H9 (cell line): ENCODE data around the gene KCTD6. TPM values are rescaled to one million over a fixed set of nuclear protein-coding genes. Genes with fewer than 3 reads are reported as not detected.

Experiments
- DNase-seq: peaks from one replicate; pipeline ENCODE4 v3.0.0-alpha.2; 2017
- H2AFZ ChIP-seq: one replicate; pipeline ENCODE4 v1.6.1; 2013; ENCODE audit warnings: mild to moderate bottlenecking, low read length, control low read depth, moderate library complexity
- H2AK5ac ChIP-seq: 2 replicates; pipeline ENCODE4 v1.6.1; 2013; ENCODE audit warnings: low read length, control low read depth, mixed read lengths; ENCODE audit not compliant: insufficient read length
- H2BK120ac ChIP-seq: one replicate; pipeline ENCODE4 v1.6.1; 2013; ENCODE audit warnings: low read depth, mild to moderate bottlenecking, low read length, control low read depth, inconsistent platforms; ENCODE audit not compliant: poor library complexity, severe bottlenecking
- H2BK12ac ChIP-seq: 2 replicates; pipeline ENCODE4 v1.6.1; 2013; ENCODE audit warnings: low read length, control low read depth, mixed read lengths, low read depth; ENCODE audit not compliant: insufficient read length
- H2BK15ac ChIP-seq: 2 replicates; pipeline ENCODE4 v1.6.1; 2013; ENCODE audit warnings: low read depth, low read length, control low read depth
- H2BK20ac ChIP-seq: one replicate; pipeline ENCODE4 v1.6.1; 2013; ENCODE audit warnings: low read depth, mild to moderate bottlenecking, low read length, control low read depth, inconsistent platforms; ENCODE audit not compliant: poor library complexity, severe bottlenecking
- H2BK5ac ChIP-seq: 2 replicates; pipeline ENCODE4 v1.6.1; 2013; ENCODE audit warnings: low read length, control low read depth, mixed read lengths; ENCODE audit not compliant: insufficient read length
- H3K14ac ChIP-seq: 2 replicates; pipeline ENCODE4 v1.6.1; 2013; ENCODE audit warnings: low read length, control low read depth; ENCODE audit not compliant: insufficient read depth
- H3K18ac ChIP-seq: 2 replicates; pipeline ENCODE4 v1.6.1; 2013; ENCODE audit warnings: low read depth, mild to moderate bottlenecking, mixed read lengths, low read length, control low read depth; ENCODE audit not compliant: insufficient read length
- H3K23ac ChIP-seq: 2 replicates; pipeline ENCODE4 v1.6.1; 2013; ENCODE audit warnings: low read length, control low read depth, mixed read lengths, low read depth; ENCODE audit not compliant: insufficient read length
- H3K23me2 ChIP-seq: 2 replicates; pipeline ENCODE4 v1.6.1; 2013; ENCODE audit warnings: low read depth, mild to moderate bottlenecking, mixed read lengths, low read length, control low read depth; ENCODE audit not compliant: insufficient read length, poor library complexity, severe bottlenecking
- H3K27ac ChIP-seq: 2 replicates; pipeline ENCODE4 v1.5.1; 2013; ENCODE audit warnings: low read length, control low read depth, mixed read lengths, low read depth; ENCODE audit not compliant: insufficient read length
- H3K27me3 ChIP-seq: 2 replicates; pipeline ENCODE4 v1.6.1; 2013; ENCODE audit warnings: low read length, control low read depth, inconsistent platforms; ENCODE audit not compliant: insufficient read depth
- H3K4ac ChIP-seq: 2 replicates; pipeline ENCODE4 v1.6.1; 2013; ENCODE audit warnings: low read depth, mild to moderate bottlenecking, control low read depth, inconsistent platforms, low read length, moderate library complexity
- H3K4me1 ChIP-seq: 2 replicates; pipeline ENCODE4 v1.6.1; 2013; ENCODE audit warnings: low read length, control low read depth, inconsistent platforms; ENCODE audit not compliant: insufficient read depth
- H3K4me2 ChIP-seq: 2 replicates; pipeline ENCODE4 v1.6.1; 2013; ENCODE audit warnings: low read length, control low read depth, mixed read lengths; ENCODE audit not compliant: insufficient read length, insufficient read depth
- H3K56ac ChIP-seq: 2 replicates; pipeline ENCODE4 v1.6.1; 2013; ENCODE audit warnings: low read depth, mild to moderate bottlenecking, mixed read lengths, low read length, control low read depth; ENCODE audit not compliant: insufficient read length
- H3K79me1 ChIP-seq: 2 replicates; pipeline ENCODE4 v1.6.1; 2013; ENCODE audit warnings: low read depth, mild to moderate bottlenecking, moderate library complexity, low read length, control low read depth, inconsistent platforms; ENCODE audit not compliant: insufficient read depth, poor library complexity, severe bottlenecking
- H3K79me2 ChIP-seq: 2 replicates; pipeline ENCODE4 v1.6.1; 2013; ENCODE audit warnings: low read length, control low read depth, inconsistent platforms; ENCODE audit not compliant: insufficient read depth
- H3K9ac ChIP-seq: 2 replicates; pipeline ENCODE4 v1.6.1; 2013; ENCODE audit warnings: low read length, control low read depth, mixed read lengths; ENCODE audit not compliant: insufficient read length; ENCODE audit errors: extremely low read depth
- H3K9me3 ChIP-seq: one replicate; pipeline ENCODE4 v1.6.1; 2013; ENCODE audit warnings: low read depth, low read length, inconsistent platforms; ENCODE audit not compliant: control insufficient read depth
- H3T11ph ChIP-seq: one replicate; pipeline ENCODE4 v1.6.1; 2013; ENCODE audit warnings: mild to moderate bottlenecking, low read length, control low read depth, inconsistent platforms
- H4K20me1 ChIP-seq: one replicate; pipeline ENCODE4 v1.6.1; 2013; ENCODE audit not compliant: control insufficient read depth, insufficient read length, insufficient read depth
- H4K5ac ChIP-seq: 2 replicates; pipeline ENCODE4 v1.6.1; 2013; ENCODE audit warnings: low read depth, mild to moderate bottlenecking, mixed read lengths, low read length, control low read depth; ENCODE audit not compliant: insufficient read length
- H4K8ac ChIP-seq: replicated peaks from 2 replicates; pipeline ENCODE4 v1.6.1; 2013; ENCODE audit warnings: low read length, control low read depth, mixed read lengths, low read depth; ENCODE audit not compliant: insufficient read length
- H4K91ac ChIP-seq: 2 replicates; pipeline ENCODE4 v1.6.1; 2013; ENCODE audit warnings: low read depth, mild to moderate bottlenecking, moderate library complexity, mixed read lengths, low read length, control low read depth; ENCODE audit not compliant: insufficient read length
- H3K27ac Mint-ChIP-seq, 3 experiments: 2 replicates in 2 of 3; 3 replicates in 1 of 3; pipeline ENCODE4 v1.8.0; 2020 to 2021; ENCODE audit warnings: mixed read lengths in 3 of 3, mild to moderate bottlenecking in 1 of 3, moderate library complexity in 1 of 3
- H3K27me3 Mint-ChIP-seq: 2 replicates; pipeline ENCODE4 v1.8.0; 2021; ENCODE audit warnings: low read depth, mild to moderate bottlenecking, moderate library complexity, mixed read lengths
- H3K36me3 Mint-ChIP-seq, 3 experiments: 2 replicates in 2 of 3; 3 replicates in 1 of 3; pipeline ENCODE4 v1.8.0; 2020 to 2021; ENCODE audit warnings: low read depth in 3 of 3, mixed read lengths in 3 of 3; ENCODE audit not compliant: insufficient read depth in 1 of 3
- H3K4me1 Mint-ChIP-seq, 2 experiments: 2 replicates each; pipeline ENCODE4 v1.8.0; 2020; ENCODE audit warnings: mixed read lengths in 2 of 2
- H3K4me3 Mint-ChIP-seq, 2 experiments: 2 replicates in 1 of 2; 3 replicates in 1 of 2; pipeline ENCODE4 v1.8.0; 2020 to 2021; ENCODE audit warnings: mild to moderate bottlenecking in 2 of 2, mixed read lengths in 2 of 2, moderate library complexity in 1 of 2
- H3K9me3 Mint-ChIP-seq, 2 experiments: 2 replicates in 1 of 2; 3 replicates in 1 of 2; pipeline ENCODE4 v1.8.0; 2020; ENCODE audit warnings: mild to moderate bottlenecking in 2 of 2, mixed read lengths in 2 of 2, moderate library complexity in 1 of 2
- WGBS: extraction: QIAGEN DNeasy Blood & Tissue Kit; methylation state at CpG from one replicate; pipeline ENCODE4 v1.1.7; 2013; ENCODE audit warnings: missing lambda C conversion rate, low lambda C conversion rate, mixed read lengths; ENCODE audit not compliant: insufficient read length; ENCODE audit errors: extremely low coverage; 5-methylcytosine and 5-hydroxymethylcytosine counted together
- total RNA-seq: library from RNA; stranded (reverse); gene quantifications from 2 replicates; pipeline ENCODE4 v1.2.1, GENCODE V29; 2021
- TF ChIP-seq, protein P1 (sequence below): fragments of 200-600 bp; sonication (generic); conservative IDR thresholded peaks from 3 replicates; pipeline ENCODE4 v1.8.0; 2021; ENCODE audit warnings: antibody characterized with exemption, mild to moderate bottlenecking

KCTD6 gene
- total RNA-seq, 1 experiment from 2014 or later = 14.2 TPM

DNA sequence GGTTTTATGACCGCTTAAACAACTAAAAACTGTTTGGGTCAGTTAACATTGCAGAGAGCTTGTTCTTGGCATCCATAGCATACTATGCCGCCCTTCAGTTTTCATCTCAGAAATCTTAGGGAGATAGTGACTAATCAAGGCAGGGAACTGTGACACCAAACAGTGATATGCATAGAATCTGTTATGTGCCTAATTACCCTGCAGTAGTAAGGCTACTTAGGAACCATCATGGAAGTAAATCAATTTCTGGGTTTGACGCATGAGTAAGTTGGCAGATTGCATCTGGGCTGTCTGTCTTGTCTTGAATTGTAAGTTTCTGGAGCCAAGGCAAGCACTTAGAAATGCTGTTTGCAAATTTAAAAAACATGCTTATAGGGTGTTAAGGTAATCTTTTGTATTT, 22.5 kb downstream of the KCTD6 start:
- Histone ChIP-seq H3K14ac (no peak overlapping the region), H2AK5ac (no peak overlapping the region), H4K20me1 (no peaks in the 10 kb centered on the region), H3K4me2 (no peak overlapping the region), H3K79me1 (no peaks in the 10 kb centered on the region), H3K27ac (no peak overlapping the region), H3K23ac (no peak overlapping the region), H3K27me3 (no peaks in the 10 kb centered on the region), H2BK15ac (no peak overlapping the region), H3K79me2 (no peaks in the 10 kb centered on the region), H3T11ph (no peak overlapping the region), H2BK5ac (no peak overlapping the region), H4K91ac (no peak overlapping the region), H3K4ac (no peak overlapping the region), H3K9ac (no peak overlapping the region), H2BK12ac (no peak overlapping the region), H2BK120ac (no peak overlapping the region), H2BK20ac (no peak overlapping the region), H2AFZ (no peak overlapping the region), H3K56ac (no peak overlapping the region), H4K5ac (no peak overlapping the region), H4K8ac (no peak overlapping the region), H3K23me2 (no peaks in the 10 kb centered on the region), H3K18ac (no peak overlapping the region), H3K9me3 (no peaks in the 10 kb centered on the region), H3K4me1 (no peaks in the 10 kb centered on the region)
- no CpG with 5 or more reads among the region's 3 CpGs for WGBS
- no peaks in the 10 kb centered on the region; the same call in 1 of the 2 replicates for H3K27me3 Mint-ChIP-seq
- H3K4me3 Mint-ChIP-seq = no peak overlapping the region
- H3K4me1 Mint-ChIP-seq = peaks cover 8 to 11% of the 10 kb centered on the region in 2 experiments
- TF ChIP-seq, protein P1, sequence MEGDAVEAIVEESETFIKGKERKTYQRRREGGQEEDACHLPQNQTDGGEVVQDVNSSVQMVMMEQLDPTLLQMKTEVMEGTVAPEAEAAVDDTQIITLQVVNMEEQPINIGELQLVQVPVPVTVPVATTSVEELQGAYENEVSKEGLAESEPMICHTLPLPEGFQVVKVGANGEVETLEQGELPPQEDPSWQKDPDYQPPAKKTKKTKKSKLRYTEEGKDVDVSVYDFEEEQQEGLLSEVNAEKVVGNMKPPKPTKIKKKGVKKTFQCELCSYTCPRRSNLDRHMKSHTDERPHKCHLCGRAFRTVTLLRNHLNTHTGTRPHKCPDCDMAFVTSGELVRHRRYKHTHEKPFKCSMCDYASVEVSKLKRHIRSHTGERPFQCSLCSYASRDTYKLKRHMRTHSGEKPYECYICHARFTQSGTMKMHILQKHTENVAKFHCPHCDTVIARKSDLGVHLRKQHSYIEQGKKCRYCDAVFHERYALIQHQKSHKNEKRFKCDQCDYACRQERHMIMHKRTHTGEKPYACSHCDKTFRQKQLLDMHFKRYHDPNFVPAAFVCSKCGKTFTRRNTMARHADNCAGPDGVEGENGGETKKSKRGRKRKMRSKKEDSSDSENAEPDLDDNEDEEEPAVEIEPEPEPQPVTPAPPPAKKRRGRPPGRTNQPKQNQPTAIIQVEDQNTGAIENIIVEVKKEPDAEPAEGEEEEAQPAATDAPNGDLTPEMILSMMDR = no peak
- no peak for DNase-seq
- H3K9me3 Mint-ChIP-seq = no peaks in the 10 kb centered on the region
- no peak overlapping the region for H3K27ac Mint-ChIP-seq
- no peaks in the 10 kb centered on the region for H3K36me3 Mint-ChIP-seq
